HL-60 (cell line): ENCODE results near the gene ALG1L2.

Experiments used
- GABPA ChIP-seq: IDR thresholded peaks from 2 replicates; pipeline ENCODE4 v1.6.1; 2012; ENCODE audit warnings: low read depth
- POLR2AphosphoS5 ChIP-seq: IDR thresholded peaks from 2 replicates; pipeline ENCODE4 v1.6.1; 2012; ENCODE audit warnings: low read depth
- SPI1 ChIP-seq: IDR thresholded peaks from 2 replicates; pipeline ENCODE4 v1.6.1; 2012; ENCODE audit warnings: low read depth, mild to moderate bottlenecking, borderline replicate concordance
- TF ChIP-seq, protein P1 (sequence below): IDR thresholded peaks from one replicate; pipeline ENCODE4 v1.5.1; 2011; ENCODE audit warnings: low read length, control low read depth, inconsistent platforms; ENCODE audit not compliant: insufficient read depth
- TF ChIP-seq, protein P2 (sequence below): IDR thresholded peaks from 2 replicates; pipeline ENCODE4 v1.6.1; 2012; ENCODE audit warnings: low read depth; ENCODE audit not compliant: insufficient replicate concordance

- TF ChIP-seq, protein P1, sequence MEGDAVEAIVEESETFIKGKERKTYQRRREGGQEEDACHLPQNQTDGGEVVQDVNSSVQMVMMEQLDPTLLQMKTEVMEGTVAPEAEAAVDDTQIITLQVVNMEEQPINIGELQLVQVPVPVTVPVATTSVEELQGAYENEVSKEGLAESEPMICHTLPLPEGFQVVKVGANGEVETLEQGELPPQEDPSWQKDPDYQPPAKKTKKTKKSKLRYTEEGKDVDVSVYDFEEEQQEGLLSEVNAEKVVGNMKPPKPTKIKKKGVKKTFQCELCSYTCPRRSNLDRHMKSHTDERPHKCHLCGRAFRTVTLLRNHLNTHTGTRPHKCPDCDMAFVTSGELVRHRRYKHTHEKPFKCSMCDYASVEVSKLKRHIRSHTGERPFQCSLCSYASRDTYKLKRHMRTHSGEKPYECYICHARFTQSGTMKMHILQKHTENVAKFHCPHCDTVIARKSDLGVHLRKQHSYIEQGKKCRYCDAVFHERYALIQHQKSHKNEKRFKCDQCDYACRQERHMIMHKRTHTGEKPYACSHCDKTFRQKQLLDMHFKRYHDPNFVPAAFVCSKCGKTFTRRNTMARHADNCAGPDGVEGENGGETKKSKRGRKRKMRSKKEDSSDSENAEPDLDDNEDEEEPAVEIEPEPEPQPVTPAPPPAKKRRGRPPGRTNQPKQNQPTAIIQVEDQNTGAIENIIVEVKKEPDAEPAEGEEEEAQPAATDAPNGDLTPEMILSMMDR = no peak
- TF ChIP-seq SPI1 (no peak), POLR2AphosphoS5 (no peak), GABPA (no peak)
- TF ChIP-seq, protein P2, sequence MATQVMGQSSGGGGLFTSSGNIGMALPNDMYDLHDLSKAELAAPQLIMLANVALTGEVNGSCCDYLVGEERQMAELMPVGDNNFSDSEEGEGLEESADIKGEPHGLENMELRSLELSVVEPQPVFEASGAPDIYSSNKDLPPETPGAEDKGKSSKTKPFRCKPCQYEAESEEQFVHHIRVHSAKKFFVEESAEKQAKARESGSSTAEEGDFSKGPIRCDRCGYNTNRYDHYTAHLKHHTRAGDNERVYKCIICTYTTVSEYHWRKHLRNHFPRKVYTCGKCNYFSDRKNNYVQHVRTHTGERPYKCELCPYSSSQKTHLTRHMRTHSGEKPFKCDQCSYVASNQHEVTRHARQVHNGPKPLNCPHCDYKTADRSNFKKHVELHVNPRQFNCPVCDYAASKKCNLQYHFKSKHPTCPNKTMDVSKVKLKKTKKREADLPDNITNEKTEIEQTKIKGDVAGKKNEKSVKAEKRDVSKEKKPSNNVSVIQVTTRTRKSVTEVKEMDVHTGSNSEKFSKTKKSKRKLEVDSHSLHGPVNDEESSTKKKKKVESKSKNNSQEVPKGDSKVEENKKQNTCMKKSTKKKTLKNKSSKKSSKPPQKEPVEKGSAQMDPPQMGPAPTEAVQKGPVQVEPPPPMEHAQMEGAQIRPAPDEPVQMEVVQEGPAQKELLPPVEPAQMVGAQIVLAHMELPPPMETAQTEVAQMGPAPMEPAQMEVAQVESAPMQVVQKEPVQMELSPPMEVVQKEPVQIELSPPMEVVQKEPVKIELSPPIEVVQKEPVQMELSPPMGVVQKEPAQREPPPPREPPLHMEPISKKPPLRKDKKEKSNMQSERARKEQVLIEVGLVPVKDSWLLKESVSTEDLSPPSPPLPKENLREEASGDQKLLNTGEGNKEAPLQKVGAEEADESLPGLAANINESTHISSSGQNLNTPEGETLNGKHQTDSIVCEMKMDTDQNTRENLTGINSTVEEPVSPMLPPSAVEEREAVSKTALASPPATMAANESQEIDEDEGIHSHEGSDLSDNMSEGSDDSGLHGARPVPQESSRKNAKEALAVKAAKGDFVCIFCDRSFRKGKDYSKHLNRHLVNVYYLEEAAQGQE = no peak
Observed at GRCh38 chr3:130085881-130086280, 4.2 kb downstream of the ALG1L2 start.
